Testis (tissue), 2 donors: ENCODE measurements around the gene PPA2.
"Not testable (repeated sequence)": the region's sequence is repeated elsewhere in the genome, so short reads cannot be mapped to it uniquely, and the experiment has no call there.

Experiments used
- POLR2A ChIP-seq: fragments of 450-650 bp; IDR thresholded peaks from one replicate; pipeline ENCODE4 v1.6.1; 2017; ENCODE audit warnings: antibody characterized with exemption, mild to moderate bottlenecking, moderate library complexity
- TF ChIP-seq, protein P1 (sequence below), 3 experiments: fragments of 450-650 bp in 2 of 3; fragments of 200-600 bp in 1 of 3; sonication (generic) in 1 of 3; IDR thresholded peaks; one replicate each; pipeline ENCODE4 v1.5.1; 2016 to 2019; ENCODE audit warnings: antibody characterized with exemption in 3 of 3, mild to moderate bottlenecking in 2 of 3, moderate library complexity in 1 of 3

DNA sequence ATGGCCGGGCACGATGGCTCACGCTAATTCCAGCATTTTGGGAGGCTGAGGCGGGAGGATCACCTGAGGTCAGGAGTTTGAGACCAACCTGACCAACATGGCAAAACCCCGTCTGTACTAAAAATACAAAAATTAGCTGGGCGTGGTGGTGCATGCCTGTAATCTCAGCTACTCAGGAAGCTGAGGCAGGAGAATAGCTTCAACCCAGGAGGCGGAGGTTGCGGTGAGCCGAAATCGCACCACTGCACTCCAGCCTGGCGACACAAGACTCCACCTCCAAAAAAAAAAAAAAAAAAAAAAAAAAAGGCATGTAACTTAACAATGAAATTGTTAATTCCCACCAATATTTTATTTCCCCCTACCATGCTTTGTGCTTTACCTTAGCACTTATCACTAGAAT is 15.3 kb downstream of the PPA2 start:
- TF ChIP-seq, protein P1, sequence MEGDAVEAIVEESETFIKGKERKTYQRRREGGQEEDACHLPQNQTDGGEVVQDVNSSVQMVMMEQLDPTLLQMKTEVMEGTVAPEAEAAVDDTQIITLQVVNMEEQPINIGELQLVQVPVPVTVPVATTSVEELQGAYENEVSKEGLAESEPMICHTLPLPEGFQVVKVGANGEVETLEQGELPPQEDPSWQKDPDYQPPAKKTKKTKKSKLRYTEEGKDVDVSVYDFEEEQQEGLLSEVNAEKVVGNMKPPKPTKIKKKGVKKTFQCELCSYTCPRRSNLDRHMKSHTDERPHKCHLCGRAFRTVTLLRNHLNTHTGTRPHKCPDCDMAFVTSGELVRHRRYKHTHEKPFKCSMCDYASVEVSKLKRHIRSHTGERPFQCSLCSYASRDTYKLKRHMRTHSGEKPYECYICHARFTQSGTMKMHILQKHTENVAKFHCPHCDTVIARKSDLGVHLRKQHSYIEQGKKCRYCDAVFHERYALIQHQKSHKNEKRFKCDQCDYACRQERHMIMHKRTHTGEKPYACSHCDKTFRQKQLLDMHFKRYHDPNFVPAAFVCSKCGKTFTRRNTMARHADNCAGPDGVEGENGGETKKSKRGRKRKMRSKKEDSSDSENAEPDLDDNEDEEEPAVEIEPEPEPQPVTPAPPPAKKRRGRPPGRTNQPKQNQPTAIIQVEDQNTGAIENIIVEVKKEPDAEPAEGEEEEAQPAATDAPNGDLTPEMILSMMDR (IDR thresholded peaks at IDR 0.05): not testable (repeated sequence)
- not testable (repeated sequence) for TF ChIP-seq POLR2A
